Memory B cell (primary cell): Measurements from ENCODE around the gene CCDC174.

ENCODE experiments used
- ATAC-seq: fragments of 150-1000 bp; cut with Tn5 transposase; 2 replicates; pipeline ENCODE4 v1.10.0; 2021; ENCODE audit warnings: low read depth, mild to moderate bottlenecking, moderate library complexity
- DNase-seq, 2 donors: peaks; one replicate each; pipeline ENCODE4 v3.0.0; 2022; ENCODE audit warnings: low spot score in 2 of 2
- H3K27ac Mint-ChIP-seq: one replicate; pipeline ENCODE4 v1.8.0; 2022; ENCODE audit warnings: mild to moderate bottlenecking, moderate library complexity, mixed read lengths
- H3K27me3 Mint-ChIP-seq: one replicate; pipeline ENCODE4 v1.8.0; 2022; ENCODE audit warnings: mixed read lengths
- H3K36me3 Mint-ChIP-seq: one replicate; pipeline ENCODE4 v1.8.0; 2022; ENCODE audit warnings: mild to moderate bottlenecking, mixed read lengths
- H3K4me1 Mint-ChIP-seq: one replicate; pipeline ENCODE4 v1.8.0; 2022; ENCODE audit warnings: mixed read lengths
- H3K4me3 Mint-ChIP-seq: one replicate; pipeline ENCODE4 v1.8.0; 2022; ENCODE audit warnings: mild to moderate bottlenecking, moderate library complexity, mixed read lengths
- H3K9me3 Mint-ChIP-seq: one replicate; pipeline ENCODE4 v1.8.0; 2022; ENCODE audit warnings: mixed read lengths

The CCDC174 gene

DNA sequence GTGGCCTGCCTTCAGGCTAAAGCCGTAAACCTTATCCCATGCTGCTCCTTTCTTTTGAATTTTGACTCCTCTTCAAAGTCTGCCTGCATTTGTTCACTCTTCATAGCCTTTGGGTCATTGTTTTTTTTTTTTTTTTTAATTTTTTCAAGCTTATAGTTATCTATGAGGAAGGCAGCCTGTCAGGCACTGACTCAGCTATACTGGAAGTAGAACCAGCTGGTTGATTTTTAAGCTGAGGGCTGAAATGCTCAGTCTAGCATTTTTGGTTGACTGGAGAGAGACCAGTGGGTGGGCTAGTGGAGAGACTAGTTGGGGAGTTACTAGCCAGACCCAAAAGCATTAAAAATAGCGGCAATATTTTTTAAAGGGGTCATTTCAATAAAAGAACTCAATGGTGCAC is 67.4 kb downstream of the CCDC174 start:
- H3K9me3 Mint-ChIP-seq = no peaks in the 10 kb centered on the region
- DNase-seq (no peak), ATAC-seq (no peak)
- peaks cover 3% of the 10 kb centered on the region for H3K36me3 Mint-ChIP-seq
- peaks cover 6% of the 10 kb centered on the region for H3K27me3 Mint-ChIP-seq
- no peak overlapping the region for H3K4me3 Mint-ChIP-seq
- H3K27ac Mint-ChIP-seq = no peak overlapping the region
- H3K4me1 Mint-ChIP-seq = peaks cover 5% of the 10 kb centered on the region

- Mint-ChIP-seq H3K4me1 (peaks cover 5% of the 10 kb centered on the region), H3K36me3 (peaks cover 3% of the 10 kb centered on the region), H3K4me3 (no peak overlapping the region), H3K9me3 (no peaks in the 10 kb centered on the region), H3K27me3 (peaks cover 5% of the 10 kb centered on the region), H3K27ac (no peak overlapping the region)
- ATAC-seq (peak; percentile 73), DNase-seq (no peak)
Measured at GRCh38 chr3:14721126-14721864, 69.7 kb downstream of the CCDC174 start.
